Suppressor macrophage (primary cell): ENCODE results near the gene MACROH2A1.
A peak's percentile ranks its signal among the peaks of the same experiment; 100 is the strongest.

Experiments used
- DNase-seq, 4 experiments: peaks; one replicate each; pipeline ENCODE4 v3.0.0-alpha.2; 2020 to 2022
- total RNA-seq, 17 experiments: gene quantifications; one replicate each; lab custom pipeline; 2026; ENCODE audit warnings: mixed read lengths in 6 of 17, inconsistent platforms in 3 of 17; lab: John Stamatoyannopoulos, UW

Gene MACROH2A1
- total RNA-seq, result 303 to 841 (median 615) reads per million in 17 experiments

DNA sequence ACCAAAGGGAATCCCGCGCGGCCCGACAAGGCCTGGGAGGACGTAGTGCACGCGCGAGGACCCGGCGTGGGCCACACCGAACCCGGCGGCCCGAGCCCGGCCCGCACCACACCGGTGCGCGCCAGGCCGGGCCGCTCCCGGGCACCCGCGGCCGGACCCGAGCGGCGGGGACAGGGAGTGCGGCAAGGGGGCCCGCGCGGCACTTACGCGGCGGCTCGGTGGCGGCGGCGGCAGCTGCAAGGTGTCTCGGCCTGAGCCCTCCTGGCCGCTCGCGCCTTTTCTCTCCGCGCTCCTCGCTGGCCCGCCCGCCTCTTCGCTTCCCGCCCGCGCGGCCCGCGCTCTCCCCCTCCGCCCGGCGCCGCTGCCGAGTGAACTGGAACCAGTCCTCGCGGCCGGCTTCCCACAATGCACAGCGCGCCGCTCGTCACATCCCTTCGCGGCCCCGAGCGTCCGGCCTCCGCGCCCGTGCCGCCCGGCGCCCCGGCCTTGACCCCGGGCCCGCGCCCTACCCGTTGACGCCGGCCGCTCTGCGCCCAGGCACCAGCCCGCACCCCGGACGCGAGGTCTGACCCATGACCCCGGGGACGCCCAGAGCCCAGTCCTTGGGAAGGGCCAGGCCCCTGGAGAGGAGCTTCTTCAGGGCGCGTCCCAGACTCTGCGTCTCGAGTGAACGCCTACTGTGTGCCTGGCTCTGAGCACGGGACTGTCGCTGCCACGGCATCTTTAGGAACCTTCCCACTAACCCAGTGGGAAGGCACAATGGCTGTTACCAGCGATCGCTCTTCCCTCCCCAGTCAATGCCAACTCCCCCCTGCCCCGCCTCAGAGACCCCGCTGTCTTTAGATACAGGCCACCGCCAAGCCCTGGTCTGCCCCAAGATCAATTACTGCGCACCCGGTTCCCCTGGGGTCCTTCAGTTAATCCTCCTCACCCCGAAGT, at the start of gene MACROH2A1:
MACROH2A1 (minus strand) TSS at position 377 of the 939 bp plus-strand sequence. CDS start 10,138 bp downstream, outside the sequence.
- peak; percentile 95 to 98 (median 97) for DNase-seq

- no peak for DNase-seq
These were observed 49.2 kb upstream of the MACROH2A1 start for GRCh38 chr5:135448071-135448739.

DNA sequence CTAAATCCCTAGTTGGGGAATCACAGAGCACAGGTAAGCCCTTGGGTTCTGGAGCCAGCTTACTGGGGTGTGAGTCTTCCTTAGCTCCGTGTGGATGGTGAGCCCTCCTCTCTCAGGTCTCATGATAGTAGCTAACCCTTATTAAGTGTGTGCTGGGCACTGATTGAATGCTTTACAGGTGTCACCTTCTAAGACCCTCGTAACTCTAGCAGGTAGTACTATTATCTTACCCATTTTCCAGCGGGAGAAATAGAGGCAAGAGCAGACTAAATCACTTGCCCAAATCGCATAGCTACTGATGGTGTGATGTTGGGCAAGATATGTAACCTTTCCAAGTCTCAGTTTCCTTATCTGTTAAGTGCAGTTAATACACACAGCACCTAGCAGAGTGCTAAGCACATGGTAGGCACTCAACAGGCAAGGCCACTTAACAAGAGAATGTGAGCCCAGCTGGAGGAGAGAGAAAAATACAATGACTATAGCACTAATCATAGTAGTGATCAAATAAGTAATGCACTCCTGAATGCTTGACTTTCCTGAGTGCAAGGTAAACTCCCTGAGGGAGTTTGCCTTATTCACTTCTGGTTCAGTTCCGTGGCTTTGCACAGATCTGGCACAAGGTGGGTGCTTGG, 48.4 kb upstream of the MACROH2A1 start, which contains the start of gene DCANP1:
DCANP1 (minus strand) TSS at position 51 of the 632 bp plus-strand sequence. CDS start 240 bp downstream, outside the sequence.
- DNase-seq, result no peak

DNA sequence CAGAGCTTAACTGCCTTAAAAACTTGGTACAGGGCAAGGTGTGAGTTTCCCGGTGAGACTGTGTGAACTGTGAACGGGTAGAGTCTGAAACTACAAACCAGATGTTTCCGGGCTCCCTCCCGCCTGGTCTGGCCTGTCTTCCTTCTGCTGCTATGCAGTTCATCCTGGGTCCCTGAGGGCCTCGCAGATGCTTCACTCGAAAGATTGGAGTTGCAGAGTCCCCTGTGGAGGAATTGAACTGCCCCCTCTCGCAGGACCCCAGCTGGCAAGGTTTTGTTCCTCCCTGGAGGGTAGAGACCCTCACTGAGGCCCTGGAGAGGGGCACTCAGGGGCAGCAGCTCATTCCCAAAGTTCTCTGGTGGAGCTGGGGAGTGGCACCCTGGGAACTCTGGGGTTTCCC, 47.6 kb upstream of the MACROH2A1 start:
- no peak for DNase-seq

DNA sequence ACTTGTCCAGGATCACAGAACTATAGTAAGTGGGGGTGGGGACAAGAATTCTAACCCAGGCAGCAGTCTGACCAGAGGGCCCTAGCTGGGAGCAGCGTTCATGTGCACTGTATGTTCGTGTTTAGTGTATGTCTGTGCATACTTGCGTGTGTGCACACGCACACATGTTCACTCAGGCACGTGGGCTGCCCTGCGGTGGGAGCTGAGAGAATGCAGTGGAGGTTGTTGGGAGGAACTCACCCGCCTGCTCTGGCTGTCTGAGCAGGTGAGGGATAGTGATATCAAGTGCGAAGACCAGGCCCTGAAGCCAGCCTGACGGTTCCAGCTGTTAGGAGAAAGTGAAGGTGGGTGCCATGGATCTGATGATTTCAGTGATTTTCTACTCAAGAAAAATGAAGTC, 47.2 kb upstream of the MACROH2A1 start:
- no peak for DNase-seq

DNA sequence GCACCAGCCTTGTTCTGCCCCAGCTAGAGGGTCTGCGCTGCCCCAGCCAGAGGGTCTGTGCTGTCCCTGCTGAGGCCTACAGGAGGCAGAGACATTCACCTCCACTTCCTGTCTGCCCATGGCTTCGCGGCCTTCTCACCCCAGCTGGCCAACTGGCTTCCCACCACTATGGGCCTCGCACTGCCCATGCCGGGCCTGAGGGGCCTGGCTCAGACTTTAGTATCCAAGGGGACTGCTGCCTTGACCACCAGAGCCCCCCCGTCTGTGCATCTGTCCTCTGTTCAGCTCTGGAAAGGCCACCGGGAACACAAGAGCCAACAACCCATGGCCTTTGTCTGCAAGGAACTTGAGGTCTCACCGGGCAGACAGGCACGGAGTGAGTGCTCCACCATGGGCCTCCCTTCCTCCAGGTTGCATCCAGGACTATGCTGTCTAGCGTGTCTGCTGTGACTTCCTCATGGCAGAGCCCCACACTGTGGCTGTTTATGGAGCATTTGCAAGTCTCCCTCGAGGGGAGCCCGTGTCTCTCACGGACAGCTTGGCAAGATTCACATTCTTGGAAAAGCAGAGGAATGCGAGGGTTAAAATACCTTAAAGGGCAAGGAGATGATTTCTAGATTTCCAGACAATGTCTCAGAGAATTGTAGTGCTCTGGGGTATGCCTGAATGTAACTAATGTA, 46.4 kb upstream of the MACROH2A1 start:
- peak in 3 of 4 experiments; percentile 58 to 73 (median 65) for DNase-seq

DNA sequence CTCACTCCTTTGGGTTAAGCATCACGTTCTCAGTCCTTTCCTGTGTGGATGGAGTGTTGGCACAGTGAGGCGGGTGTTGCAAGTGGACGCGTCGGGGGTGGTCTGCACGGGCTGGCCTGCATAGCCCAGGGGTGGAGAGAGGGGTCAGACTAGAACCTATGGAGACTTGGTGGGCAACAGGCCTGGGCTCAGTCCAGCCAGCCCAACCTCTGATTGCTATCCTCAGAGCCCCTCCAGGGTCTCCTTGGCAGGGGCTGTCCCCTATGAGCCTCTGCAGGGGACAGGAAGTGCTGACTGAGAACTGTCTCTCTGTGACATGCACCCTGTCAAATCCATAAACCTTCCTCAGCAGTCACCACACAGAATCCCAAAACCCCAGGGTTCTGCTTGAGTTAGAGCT, 45.9 kb upstream of the MACROH2A1 start:
- no peak for DNase-seq

DNA sequence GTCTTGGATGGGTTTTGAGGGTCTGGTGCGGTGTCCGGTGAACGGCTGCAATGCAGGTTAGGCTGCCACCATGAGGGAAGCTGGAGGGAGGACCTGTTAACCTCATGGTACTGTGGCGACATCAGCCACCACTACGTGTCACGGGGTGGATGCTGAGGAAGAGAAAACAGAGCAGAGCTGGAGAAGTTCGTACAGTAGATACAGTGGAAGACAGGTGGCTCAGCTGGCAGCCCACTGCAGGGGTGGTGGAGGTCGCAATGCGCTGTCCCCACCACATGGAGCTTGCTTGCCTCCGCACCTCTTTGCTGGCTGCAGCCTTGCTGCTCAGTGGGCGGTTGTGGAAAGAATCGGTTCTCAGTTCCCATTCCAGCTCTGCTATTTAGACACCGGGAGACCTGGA, 45.3 kb upstream of the MACROH2A1 start:
- DNase-seq, result peak in 3 of 4 experiments; percentile 53 to 63 (median 62)

GRCh38 chr5:135443161-135443960, 44.3 kb upstream of the MACROH2A1 start:
- DNase-seq, result no peak

GRCh38 chr5:135442431-135443160, 43.6 kb upstream of the MACROH2A1 start:
- no peak for DNase-seq

DNA sequence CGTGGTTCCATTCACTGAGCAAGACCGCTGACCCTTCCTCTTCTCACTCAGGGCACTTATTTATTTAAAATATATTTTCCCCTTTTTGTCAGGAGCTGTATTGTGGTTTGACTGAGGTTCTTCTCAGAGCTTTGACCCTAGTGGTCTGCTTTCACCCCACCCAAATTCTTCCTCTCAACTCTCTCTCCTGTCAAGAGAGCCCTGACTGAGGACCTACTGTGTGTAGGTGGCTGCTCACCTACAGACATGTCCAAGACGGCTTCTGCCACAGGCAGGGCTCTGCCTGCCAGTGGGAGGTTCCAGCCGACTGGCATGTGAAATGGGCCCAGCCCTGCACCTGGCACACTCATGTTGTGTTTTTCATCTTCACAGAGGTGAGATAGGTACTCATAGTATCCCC, 42.9 kb upstream of the MACROH2A1 start:
- DNase-seq, result no peak

DNA sequence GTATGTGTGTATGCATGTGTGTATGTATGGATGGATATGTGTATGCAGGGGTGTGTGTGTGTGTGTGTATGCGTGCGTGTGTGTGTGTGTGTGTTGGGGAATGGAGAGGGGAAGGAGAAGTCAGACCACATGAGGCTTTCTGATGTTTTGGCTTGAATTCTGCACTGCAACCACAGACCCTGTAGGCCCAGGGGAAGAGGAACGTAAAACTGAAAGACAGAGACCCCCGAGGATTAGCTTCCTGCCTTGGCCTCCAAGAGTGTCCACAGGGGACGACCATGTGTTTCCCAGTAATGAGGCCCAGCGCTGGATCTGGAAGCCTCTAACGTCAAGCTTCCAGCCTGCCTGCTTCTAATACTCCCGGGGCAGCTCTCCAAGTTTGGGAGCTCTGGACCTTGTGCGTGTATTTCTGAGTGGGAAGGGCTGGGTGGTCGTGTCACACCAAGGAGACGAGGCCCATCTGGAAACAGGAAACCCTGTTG, 42.4 kb upstream of the MACROH2A1 start:
- DNase-seq, result peak in 3 of 4 experiments; percentile 63 to 76 (median 64)

DNA sequence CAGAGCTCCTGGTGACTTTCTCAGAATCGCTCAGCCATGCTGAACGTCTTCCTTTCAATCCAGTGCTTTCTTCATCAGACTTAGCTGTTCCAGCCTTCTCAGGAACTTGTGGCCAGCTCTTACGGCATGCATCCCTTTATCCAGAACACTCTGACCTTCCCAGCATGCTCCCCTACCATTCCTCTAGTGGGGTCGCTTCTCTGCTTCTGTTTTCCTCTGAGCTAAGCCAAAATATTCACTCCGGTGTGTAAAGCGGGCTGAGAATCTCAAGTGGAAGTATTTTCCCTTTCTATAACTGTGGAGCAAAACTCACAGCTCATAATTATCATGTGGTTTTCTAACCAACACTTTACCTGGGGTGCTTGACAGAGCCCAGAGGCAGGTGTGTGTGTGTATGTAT, 41.9 kb upstream of the MACROH2A1 start:
- no peak for DNase-seq

DNA sequence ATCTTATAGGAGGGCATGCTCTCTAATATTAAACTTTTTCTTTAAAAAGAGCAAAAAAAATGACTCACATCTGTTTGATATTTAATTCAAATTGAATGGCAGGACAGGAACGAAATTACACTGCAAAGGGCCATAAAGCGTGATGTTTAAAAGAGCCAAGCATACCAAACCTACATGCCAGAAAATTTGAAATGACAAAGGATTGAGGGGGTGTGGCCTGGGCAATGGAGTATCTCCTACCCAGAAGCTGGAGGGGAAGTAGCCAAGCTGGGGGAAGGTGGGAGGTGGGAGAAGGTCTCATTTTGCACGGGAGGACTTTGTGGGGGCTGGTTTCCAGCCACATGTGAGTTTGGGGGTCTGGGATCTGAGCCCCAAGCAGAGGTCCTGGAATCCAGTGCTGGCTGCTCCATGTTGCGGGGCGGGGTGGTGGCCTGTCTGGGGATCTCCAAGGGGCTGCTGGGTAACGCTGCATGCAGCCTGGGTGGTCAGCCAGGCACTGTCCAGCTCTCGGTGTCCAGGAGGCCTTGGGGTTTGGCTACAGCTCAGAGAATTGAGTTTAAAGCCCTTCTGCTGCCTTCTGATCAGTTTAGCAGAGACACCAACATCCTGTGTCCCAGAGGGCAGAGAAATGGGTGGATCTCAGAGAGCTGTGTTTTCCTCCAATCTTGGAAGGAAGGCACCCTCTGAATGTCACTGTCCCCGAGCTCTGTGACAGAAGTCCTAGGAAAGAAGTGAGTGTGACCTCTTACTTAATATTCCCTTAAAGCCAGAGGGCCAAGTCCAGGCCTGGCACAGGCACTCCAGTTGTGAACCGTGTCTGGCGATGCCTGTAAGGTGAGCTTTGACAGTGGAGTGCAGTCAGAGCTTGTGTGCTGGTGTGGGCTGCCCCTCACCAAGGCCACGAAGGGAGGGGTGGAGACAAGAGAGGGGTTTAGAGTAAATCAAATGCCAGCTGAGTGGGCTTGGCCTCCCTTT, 40.5 kb upstream of the MACROH2A1 start:
- peak in 2 of 4 experiments; percentile 43 to 49 for DNase-seq

- no peak for DNase-seq
These were observed 39.7 kb upstream of the MACROH2A1 start for GRCh38 chr5:135438636-135439221.

- DNase-seq, result peak; percentile 64 to 76 (median 74)
These were observed 38.9 kb upstream of the MACROH2A1 start for GRCh38 chr5:135437796-135438560.

GRCh38 chr5:135437422-135437795, 38.4 kb upstream of the MACROH2A1 start:
- peak; percentile 69 to 88 (median 77) for DNase-seq

- no peak for DNase-seq
These were observed 38.0 kb upstream of the MACROH2A1 start for GRCh38 chr5:135436951-135437418.
